ENCODE measurements around the gene BAIAP2L1.

The BAIAP2L1 gene

GRCh38 chr7:98399462-98399861, 1.4 kb downstream of the BAIAP2L1 start:
- TF ChIP-seq CTCF (IDR thresholded peaks at IDR 0.05) = no peak

- no peak for TF ChIP-seq CTCF (IDR thresholded peaks at IDR 0.05)
Measured at GRCh38 chr7:98398567-98399372, 2.1 kb downstream of the BAIAP2L1 start.

GRCh38 chr7:98396768-98397167, 4.1 kb downstream of the BAIAP2L1 start:
- no peak for TF ChIP-seq CTCF (IDR thresholded peaks at IDR 0.05)

- TF ChIP-seq CTCF (IDR thresholded peaks at IDR 0.05) = no peak
Measured at GRCh38 chr7:98395951-98396350, 4.9 kb downstream of the BAIAP2L1 start.

GRCh38 chr7:98395481-98395880, 5.4 kb downstream of the BAIAP2L1 start:
- no peak for TF ChIP-seq CTCF (IDR thresholded peaks at IDR 0.05)

- TF ChIP-seq CTCF (IDR thresholded peaks at IDR 0.05) = no peak
Measured at GRCh38 chr7:98394377-98394836, 6.5 kb downstream of the BAIAP2L1 start.

GRCh38 chr7:98387544-98388226, 13.2 kb downstream of the BAIAP2L1 start:
- TF ChIP-seq CTCF (IDR thresholded peaks at IDR 0.05) = no peak

Measured in LNCAP (cell line).